GM21381 (cell line): ENCODE results near the gene FMO4.
"Not testable (repeated sequence)": the region's sequence is repeated elsewhere in the genome, so short reads cannot be mapped to it uniquely, and the experiment has no call there.

Experiments
- ATAC-seq: cut with Tn5 transposase; IDR thresholded peaks from one replicate; pipeline ENCODE4 v1.9.1; 2021; ENCODE audit warnings: mild to moderate bottlenecking, moderate library complexity; ENCODE audit not compliant: unreplicated experiment

The FMO4 gene

GRCh38 chr1:171329251-171329650 is 15.3 kb downstream of the FMO4 start:
- no peak for ATAC-seq

DNA sequence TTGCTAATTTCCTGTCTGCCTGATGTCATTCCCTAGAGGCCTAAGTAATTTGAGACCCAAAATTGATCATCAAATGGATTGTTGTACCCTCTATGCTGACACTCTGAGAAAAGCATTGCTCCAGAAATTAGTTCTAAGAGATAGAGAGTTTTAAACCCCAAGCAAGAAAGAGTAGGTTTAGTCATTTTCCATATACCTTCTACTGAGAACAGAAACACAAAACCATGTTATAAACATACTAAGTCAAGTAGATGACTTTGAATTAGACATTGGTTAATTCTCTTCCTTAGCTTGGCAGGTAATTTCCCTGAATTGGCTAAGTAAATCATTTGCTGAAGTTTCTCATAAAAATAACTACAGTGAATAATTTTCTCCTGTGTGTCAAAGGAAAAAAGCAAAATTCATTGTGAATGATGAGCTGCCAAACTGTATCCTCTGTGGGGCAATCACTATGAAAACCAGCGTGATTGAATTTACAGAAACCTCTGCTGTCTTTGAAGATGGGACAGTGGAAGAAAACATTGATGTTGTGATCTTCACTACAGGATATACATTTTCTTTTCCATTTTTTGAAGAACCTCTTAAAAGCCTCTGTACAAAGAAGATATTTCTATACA is 20.1 kb downstream of the FMO4 start:
- ATAC-seq, result no peak

DNA sequence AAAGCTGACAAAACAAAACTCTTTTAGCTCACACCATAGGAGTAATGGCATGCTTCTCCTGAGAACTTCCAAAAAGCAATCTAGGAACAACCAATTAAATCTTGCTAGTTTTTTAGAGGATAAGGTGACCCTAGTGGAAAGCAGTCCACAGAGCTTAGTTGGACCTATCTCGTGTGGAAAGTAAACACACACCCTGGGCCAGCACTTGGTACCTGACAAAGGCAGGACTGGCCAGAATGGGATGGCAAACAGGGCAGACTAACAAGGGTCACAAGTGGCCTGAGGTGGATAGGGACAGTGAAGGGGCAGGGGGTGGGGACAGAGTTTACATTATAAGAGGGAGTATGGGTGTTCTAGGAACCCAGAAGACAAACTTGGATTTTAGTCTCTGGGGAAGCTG is 22.0 kb downstream of the FMO4 start:
- ATAC-seq, result no peak

DNA sequence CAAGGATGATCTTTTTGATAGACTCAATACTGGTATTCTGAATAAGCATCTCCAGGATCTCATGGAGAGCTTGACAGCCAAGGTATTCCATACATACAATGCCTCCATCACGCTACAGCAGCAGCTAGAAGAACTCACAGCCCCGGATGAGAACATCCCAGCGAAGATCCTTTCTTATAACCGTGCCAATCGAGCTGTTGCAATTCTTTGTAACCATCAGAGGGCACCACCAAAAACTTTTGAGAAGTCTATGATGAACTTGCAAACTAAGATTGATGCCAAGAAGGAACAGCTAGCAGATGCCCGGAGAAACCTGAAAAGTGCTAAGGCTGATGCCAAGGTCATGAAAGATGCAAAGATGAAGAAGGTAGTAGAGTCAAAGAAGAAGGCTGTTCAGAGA is 25.4 kb downstream of the FMO4 start:
- ATAC-seq, result not testable (repeated sequence)

GRCh38 chr1:171343727-171344472 is 29.9 kb downstream of the FMO4 start:
- ATAC-seq, result no peak

- ATAC-seq, result no peak
These were observed 30.5 kb downstream of the FMO4 start for GRCh38 chr1:171344473-171344820.

DNA sequence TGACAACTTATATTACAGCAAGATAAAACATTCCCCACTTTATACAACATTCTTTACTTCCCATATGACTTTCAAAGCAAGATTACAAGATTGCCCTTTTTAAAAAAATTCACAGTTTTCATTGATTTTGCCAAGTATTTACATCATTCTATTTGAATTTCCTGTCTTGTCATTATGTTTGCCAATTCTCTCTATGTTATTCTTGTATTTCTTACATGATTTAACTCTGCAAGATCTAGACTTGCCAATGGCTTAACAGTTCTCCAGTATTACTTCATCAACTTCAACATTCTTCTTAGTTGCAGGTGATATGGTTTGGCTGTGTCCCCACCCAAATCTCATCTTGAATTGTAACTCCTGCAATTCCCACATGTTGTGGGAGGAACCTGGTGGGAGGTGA is 31.6 kb downstream of the FMO4 start:
- ATAC-seq, result no peak

DNA sequence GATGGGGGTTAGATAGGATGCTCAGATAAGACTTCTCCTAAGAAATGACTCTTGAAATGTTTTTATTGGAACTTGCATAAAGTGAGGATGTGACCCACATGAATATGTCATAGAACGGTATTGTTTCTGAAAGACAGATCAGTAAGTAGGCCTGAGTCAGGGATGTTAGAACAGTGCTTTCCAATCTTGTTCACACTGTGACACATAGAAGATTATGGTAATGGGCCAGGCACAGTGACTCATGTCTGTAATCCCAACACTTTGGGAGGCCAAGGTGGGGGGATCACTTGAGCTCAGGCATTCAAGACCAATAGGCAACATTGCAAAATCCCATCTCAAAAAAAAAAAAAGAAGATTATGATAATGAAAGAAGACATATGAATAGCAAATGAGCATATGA is 32.9 kb downstream of the FMO4 start:
- no peak for ATAC-seq

- ATAC-seq, result no peak
These were observed 36.6 kb downstream of the FMO4 start for GRCh38 chr1:171350594-171350993.

DNA sequence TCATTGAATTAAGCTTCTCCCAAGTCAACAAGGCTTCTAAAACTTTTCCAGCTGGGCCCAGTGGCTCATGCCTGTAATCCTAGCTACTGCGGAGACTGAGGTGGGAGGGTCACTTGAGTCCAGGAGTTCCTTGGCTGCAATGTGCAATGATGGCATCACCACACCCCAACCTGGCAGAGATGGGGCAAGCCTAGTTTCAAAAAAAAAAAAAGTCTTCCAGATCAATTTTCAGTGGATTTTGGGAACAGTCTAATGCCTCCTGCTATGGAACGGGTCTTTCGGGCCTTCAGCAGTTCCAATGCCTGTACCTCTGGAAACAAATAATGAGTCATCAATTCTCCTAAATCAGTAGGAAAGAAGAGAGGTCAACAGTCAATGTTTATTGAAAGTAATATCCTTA is 38.0 kb downstream of the FMO4 start:
- no peak for ATAC-seq

DNA sequence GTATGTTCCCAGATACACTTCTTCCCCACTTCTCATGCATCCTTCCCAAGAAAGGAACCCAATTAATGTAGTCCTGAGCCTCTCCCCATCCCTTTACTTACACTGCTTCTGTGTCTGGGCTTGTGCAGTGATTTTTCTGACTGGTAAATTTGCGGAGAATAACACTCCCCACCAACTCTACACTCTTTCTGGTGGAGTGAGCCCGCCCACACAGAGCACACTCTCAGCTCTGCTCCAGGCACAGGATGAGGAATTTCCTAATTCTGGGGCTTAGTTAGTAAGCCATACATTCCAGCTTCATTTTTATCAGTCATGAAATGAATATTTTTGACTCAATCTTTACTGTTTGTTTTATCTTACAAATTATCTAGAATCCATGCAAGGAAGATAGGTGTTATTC is 38.6 kb downstream of the FMO4 start:
- no peak for ATAC-seq

DNA sequence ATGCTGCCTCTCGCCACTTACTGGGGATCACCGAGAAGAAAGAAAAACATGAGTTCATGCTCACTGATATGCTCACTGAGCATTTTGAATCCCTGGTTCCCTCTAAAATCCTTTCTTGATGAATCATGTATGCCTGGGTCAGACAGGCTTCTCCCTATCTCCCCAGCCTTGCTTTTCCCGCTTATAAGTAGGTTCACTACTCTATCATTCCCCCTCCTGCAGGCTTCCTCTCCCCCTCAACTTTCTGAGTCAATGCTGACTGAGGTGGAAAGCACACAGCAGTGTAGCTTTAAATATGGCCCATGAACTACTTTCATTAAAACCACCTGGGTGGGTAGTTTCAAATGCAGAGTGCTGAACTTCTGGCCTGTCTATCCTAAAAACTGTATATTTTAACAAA is 41.7 kb downstream of the FMO4 start:
- ATAC-seq, result no peak

DNA sequence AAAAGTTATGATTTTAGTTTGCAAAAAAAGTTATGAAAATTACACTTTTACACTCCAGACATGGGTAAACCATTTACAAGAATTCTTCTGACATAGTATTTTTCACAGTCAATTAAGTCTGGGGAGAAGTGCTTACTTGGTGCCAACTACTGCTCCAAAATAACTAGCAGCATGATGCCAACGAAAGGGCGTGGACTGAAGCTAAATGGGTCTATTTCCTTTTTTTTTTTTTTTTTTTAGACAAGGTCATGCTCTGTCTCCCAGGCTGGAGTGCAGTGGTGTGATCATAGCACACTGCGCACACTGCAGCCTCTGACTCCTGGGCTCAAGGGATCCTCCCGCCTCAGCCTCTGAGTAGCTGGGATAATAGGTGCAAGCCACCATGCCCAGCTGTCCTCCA is 43.2 kb downstream of the FMO4 start:
- no peak for ATAC-seq

DNA sequence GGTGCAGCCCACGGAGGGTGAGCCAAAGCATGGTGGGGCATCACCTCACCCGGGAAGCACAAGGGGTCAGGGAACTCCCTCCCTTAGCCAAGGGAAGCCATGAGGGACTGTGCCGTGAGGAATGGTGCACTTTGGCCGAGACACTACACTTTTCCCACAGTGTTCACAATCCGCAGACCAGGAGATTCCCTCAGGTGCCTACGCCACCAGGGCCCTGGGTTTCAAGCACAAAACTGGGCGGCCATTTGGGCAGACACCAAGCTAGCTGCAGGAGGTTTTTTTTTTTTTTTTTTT is 45.3 kb downstream of the FMO4 start:
- ATAC-seq, result not testable (repeated sequence)

- not testable (repeated sequence) for ATAC-seq
These were observed 45.9 kb downstream of the FMO4 start for GRCh38 chr1:171359731-171360527.

DNA sequence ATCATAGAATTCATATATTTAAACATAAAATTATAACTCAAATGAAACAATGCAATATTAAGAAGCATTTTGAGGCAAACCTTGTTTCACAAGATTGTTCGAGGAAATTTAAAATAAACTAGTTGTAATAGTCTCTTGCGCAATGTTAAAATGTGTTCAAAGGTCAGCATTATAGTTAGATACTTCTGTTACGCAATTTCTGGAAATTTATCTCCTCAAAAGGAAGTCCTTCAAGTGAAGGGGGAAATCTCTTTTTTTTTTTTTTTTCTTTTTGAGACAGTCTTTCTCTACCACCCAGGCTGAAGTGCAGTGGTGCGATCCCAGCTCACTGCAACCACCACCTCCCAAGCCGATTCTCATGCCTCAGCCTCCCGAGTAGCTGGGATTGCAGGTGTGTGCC is 52.1 kb downstream of the FMO4 start:
- ATAC-seq, result no peak

- no peak for ATAC-seq
These were observed 52.8 kb downstream of the FMO4 start for GRCh38 chr1:171366816-171367215.

- ATAC-seq, result no peak
These were observed 53.5 kb downstream of the FMO4 start for GRCh38 chr1:171367436-171367835.

- ATAC-seq, result no peak
These were observed 58.6 kb downstream of the FMO4 start for GRCh38 chr1:171372418-171373084.

DNA sequence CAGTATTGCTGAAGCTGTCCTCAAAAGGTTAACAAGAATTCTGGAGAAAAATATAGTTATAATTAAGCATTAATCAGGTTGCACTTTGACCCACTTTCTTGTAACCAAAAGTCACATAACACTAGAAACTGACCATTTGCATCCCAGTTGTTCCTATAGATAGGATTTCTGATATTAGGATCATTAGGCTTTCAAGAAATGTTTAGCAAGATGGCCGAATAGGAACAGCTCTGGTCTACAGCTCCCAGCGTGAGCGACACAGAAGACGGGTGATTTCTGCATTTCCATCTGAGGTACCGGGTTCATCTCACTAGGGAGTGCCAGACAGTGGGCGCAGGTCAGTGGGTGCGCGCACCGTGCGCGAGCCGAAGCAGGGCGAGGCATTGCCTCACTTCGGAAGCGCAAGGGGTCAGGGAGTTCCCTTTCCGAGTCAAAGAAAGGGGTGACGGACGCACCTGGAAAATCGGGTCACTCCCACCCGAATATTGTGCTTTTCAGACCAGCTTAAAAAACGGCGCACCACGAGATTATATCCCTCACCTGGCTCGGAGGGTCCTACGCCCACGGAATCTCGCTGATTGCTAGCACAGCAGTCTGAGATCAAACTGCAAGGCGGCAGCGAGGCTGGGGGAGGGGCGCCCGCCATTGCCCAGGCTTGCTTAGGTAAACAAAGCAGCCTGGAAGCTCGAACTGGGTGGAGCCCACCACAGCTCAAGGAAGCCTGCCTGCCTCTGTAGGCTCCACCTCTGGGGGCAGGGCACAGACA is 59.6 kb downstream of the FMO4 start:
- not testable (repeated sequence) for ATAC-seq

- ATAC-seq, result no peak
These were observed 65.9 kb downstream of the FMO4 start for GRCh38 chr1:171379846-171380245.
